ENCODE results near the gene C1orf35.

The C1orf35 gene

GRCh38 chr1:228139406-228139930 lies 36.3 kb upstream of the C1orf35 start:
- Histone ChIP-seq H3K27ac (peak overlapping the region; percentile 78 to 93 (median 86); a peak in 21 of 22 replicates), H4K20me1 (peaks cover 34 to 43% (median 42%) of the 10 kb centered on the region in 11 experiments), H3K36me3 (peaks cover 0 to 14% (median 0%) of the 10 kb centered on the region in 11 experiments; a peak in 7 of 22 replicates), H3K4me3 (peak overlapping the region; percentile 83 to 100 (median 94)), H3K4me1 (peaks cover 55 to 68% (median 62%) of the 10 kb centered on the region in 10 experiments), H3K4me2 (peak overlapping the region; percentile 58 to 100 (median 82)), H3K9me3 (replicated peaks in 1 of 11) (no peaks in the 10 kb centered on the region), H3K27me3 (no peaks in the 10 kb centered on the region), H3K9ac (peak overlapping the region; percentile 83 to 94 (median 90); a peak in 20 of 22 replicates)
- no peak for TF ChIP-seq Cebpa-rat (IDR thresholded peaks at IDR 0.05)

GRCh38 chr1:228136901-228137300 lies 33.8 kb upstream of the C1orf35 start:
- Histone ChIP-seq H3K9me3 (replicated peaks in 1 of 11) (no peaks in the 10 kb centered on the region), H3K27me3 (no peaks in the 10 kb centered on the region)

DNA sequence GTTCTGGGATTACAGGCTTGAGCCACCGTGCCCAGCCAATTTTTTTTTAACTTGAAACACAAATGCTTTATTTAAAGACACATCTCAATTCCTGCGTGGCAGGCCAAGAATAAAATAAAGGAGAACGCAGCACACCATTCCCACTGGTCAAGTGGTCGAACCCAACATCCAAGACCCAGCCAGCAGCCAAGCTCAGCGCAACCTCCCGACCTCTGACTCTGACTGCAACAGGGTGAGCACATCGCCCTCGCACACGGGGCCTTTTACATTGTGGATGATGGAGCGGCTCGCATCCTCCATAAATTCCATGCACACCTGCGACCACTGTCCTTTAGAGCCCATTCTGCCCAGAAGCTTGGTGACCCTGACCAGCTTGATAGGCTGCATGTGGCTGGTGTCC lies 31.5 kb upstream of the C1orf35 start:
- Histone ChIP-seq H3K4me1 (peaks cover 23 to 35% (median 30%) of the 10 kb centered on the region in 10 experiments), H3K9me3 (replicated peaks in 1 of 11) (no peaks in the 10 kb centered on the region), H3K27me3 (no peaks in the 10 kb centered on the region), H3K4me2 (no peak overlapping the region), H3K27ac (no peak overlapping the region), H3K9ac (no peak overlapping the region), H4K20me1 (no peaks in the 10 kb centered on the region), H3K36me3 (no peaks in the 10 kb centered on the region), H3K4me3 (no peak overlapping the region)
- TF ChIP-seq Cebpa-rat (IDR thresholded peaks at IDR 0.05), result no peak

More at GRCh38 chr1:228136901-228137300, 33.8 kb upstream of the C1orf35 start:
- Histone ChIP-seq H3K4me1 (peaks cover 29 to 43% (median 36%) of the 10 kb centered on the region in 10 experiments), H3K36me3 (peaks cover 0 to 2% (median 0%) of the 10 kb centered on the region in 11 experiments; a peak in 2 of 22 replicates), H3K27ac (no peak overlapping the region), H4K20me1 (peaks cover 9 to 18% (median 16%) of the 10 kb centered on the region in 11 experiments), H3K9ac (no peak overlapping the region), H3K4me2 (peak overlapping the region in 7 of 11 experiments; percentile 10 to 99 (median 64); a peak in 10 of 22 replicates), H3K4me3 (no peak overlapping the region)
- TF ChIP-seq Cebpa-rat (IDR thresholded peaks at IDR 0.05), result no peak

DNA sequence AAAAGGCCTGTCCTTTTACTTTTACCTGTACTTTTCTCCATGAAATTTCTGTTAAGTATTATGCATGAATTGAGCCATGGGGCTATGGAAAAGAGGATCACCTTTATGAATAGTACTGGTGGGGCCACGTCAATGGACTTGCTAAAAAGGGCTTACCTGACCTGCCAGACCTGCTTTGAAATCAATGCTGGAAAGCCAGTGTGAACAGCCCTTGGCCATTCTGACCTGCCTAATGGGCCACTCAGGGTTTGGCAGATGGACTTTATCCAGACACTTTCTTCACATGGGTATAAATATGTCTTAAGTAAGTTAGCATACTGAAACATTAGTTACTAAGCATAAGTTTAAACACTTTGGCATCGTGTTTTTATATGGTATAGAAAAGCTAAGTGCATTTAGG lies 28.6 kb upstream of the C1orf35 start:
- Histone ChIP-seq H3K4me1 (peaks cover 1 to 12% (median 4%) of the 10 kb centered on the region in 10 experiments; a peak in 17 of 20 replicates), H3K9ac (no peak overlapping the region), H3K4me2 (no peak overlapping the region), H4K20me1 (no peaks in the 10 kb centered on the region), H3K36me3 (no peaks in the 10 kb centered on the region), H3K27ac (no peak overlapping the region), H3K9me3 (replicated peaks in 1 of 11) (no peaks in the 10 kb centered on the region), H3K27me3 (no peaks in the 10 kb centered on the region), H3K4me3 (no peak overlapping the region)
- TF ChIP-seq Cebpa-rat (IDR thresholded peaks at IDR 0.05), result no peak

- no peaks in the 10 kb centered on the region for H3K36me3 ChIP-seq
- no peak overlapping the region for H3K4me2 ChIP-seq
- no peak for TF ChIP-seq Cebpa-rat (IDR thresholded peaks at IDR 0.05)
- H3K27me3 ChIP-seq, result no peaks in the 10 kb centered on the region
- H3K4me3 ChIP-seq, result no peak overlapping the region
- H3K4me1 ChIP-seq, result no peaks in the 10 kb centered on the region
- no peaks in the 10 kb centered on the region for H4K20me1 ChIP-seq
- H3K9me3 ChIP-seq (replicated peaks in 1 of 11), result peaks cover 0 to 2% (median 0%) of the 10 kb centered on the region in 11 experiments; a peak in 1 of 22 replicates
- no peak overlapping the region for H3K9ac ChIP-seq
- no peak overlapping the region for H3K27ac ChIP-seq
Measured at GRCh38 chr1:228125185-228125584, 22.1 kb upstream of the C1orf35 start.

DNA sequence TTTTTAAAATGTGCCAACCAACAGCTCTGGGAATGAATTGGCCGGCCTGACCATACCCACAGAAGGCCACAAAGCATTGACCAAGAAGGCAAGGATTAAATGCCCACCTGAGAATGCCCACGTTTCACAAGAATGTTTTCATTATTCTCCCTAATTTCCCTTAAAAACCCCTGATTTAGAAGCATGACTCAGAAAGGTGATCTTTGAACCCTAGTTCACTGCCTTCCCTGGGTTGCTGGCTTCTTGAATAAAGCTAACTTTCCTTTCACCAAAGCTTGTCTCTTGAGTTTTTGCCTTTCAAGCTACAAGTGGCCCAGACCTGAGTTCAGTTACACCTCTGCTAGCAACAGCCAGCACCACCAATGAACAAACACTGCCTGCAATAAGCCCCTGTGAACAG lies 20.4 kb upstream of the C1orf35 start:
- no peak overlapping the region for H3K9ac ChIP-seq
- no peaks in the 10 kb centered on the region for H3K27me3 ChIP-seq
- no peak overlapping the region for H3K4me3 ChIP-seq
- peaks cover 5 to 19% (median 13%) of the 10 kb centered on the region in 11 experiments; a peak in 21 of 22 replicates for H3K9me3 ChIP-seq (replicated peaks in 1 of 11)
- peaks cover 0 to 5% (median 0%) of the 10 kb centered on the region in 11 experiments; a peak in 1 of 22 replicates for H3K36me3 ChIP-seq
- no peak for TF ChIP-seq Cebpa-rat (IDR thresholded peaks at IDR 0.05)
- H3K4me1 ChIP-seq, result no peaks in the 10 kb centered on the region
- H3K27ac ChIP-seq, result no peak overlapping the region
- H3K4me2 ChIP-seq, result no peak overlapping the region
- H4K20me1 ChIP-seq, result no peaks in the 10 kb centered on the region

DNA sequence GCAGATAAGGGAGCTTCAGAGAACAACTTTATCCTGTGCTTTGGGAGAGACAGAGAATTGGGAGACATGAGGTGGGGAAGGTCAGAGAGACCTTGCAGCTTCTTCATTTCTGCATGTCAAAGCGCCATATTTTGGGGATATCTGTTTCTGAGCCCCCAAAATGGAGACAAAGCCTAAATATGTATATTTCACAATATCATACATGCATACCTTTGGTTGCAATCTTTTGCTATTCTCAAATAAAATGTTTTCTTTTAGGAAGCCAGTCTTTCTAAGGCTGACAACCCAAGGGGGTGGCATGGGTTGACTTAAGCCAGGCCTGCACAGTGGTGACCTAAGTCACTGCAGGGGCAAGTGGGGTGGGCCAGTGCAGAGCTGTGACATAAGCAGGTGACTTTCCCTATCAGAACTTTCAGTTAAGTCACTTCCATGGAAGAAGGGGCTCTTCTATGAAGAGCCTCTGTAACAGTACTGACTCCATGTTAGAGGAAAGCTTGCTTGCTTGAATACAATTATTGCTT lies 19.9 kb upstream of the C1orf35 start:
- no peak overlapping the region for H3K4me2 ChIP-seq
- H3K36me3 ChIP-seq, result peaks cover 0 to 5% (median 0%) of the 10 kb centered on the region in 11 experiments; a peak in 1 of 22 replicates
- H3K4me1 ChIP-seq, result no peaks in the 10 kb centered on the region
- H3K4me3 ChIP-seq, result no peak overlapping the region
- peak in 2 of 11 experiments; percentile 15 to 52; a peak in 1 of 22 replicates for TF ChIP-seq Cebpa-rat (IDR thresholded peaks at IDR 0.05)
- H3K9me3 ChIP-seq (replicated peaks in 1 of 11), result peaks cover 11 to 24% (median 18%) of the 10 kb centered on the region in 11 experiments
- H3K9ac ChIP-seq, result no peak overlapping the region
- H3K27me3 ChIP-seq, result no peaks in the 10 kb centered on the region
- no peak overlapping the region for H3K27ac ChIP-seq
- no peaks in the 10 kb centered on the region for H4K20me1 ChIP-seq

DNA sequence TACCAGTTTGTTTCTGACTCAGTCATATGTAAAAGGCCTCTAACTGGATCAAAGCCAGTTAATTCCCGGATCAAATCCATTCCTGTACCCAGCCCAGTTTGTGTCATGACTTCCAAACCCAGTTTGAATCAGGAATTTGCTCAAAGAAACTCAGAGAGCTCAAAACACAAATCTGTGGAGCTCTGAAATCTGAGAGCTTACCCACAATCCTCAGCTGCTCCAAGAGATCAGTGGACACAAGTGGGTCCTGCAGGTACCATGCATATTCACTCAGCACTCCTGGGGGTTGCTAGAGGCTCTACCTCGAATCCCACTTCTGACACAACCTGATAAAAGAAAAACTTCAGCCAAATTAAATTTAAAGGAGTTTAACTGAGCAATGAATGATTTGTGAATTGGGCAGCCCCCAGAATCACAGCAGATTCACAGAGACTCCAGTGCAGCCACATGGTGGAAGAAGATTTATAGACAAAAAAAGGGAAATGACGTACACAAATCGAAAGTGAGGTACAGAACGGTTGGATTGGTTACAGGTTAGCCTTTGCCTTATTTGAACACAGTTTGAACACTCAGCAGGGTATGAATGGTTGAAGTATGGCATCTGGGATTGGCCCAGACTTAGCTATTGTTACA lies 17.8 kb upstream of the C1orf35 start:
- peaks cover 0 to 5% (median 0%) of the 10 kb centered on the region in 11 experiments; a peak in 2 of 22 replicates for H3K36me3 ChIP-seq
- H4K20me1 ChIP-seq, result no peaks in the 10 kb centered on the region
- no peaks in the 10 kb centered on the region for H3K4me1 ChIP-seq
- peaks cover 29 to 44% (median 38%) of the 10 kb centered on the region in 11 experiments for H3K9me3 ChIP-seq (replicated peaks in 1 of 11)
- H3K4me2 ChIP-seq, result no peak overlapping the region
- no peak overlapping the region for H3K9ac ChIP-seq
- H3K27me3 ChIP-seq, result no peaks in the 10 kb centered on the region
- H3K27ac ChIP-seq, result no peak overlapping the region
- TF ChIP-seq Cebpa-rat (IDR thresholded peaks at IDR 0.05), result no peak
- H3K4me3 ChIP-seq, result no peak overlapping the region

- no peak overlapping the region for H3K27ac ChIP-seq
- H3K27me3 ChIP-seq, result no peaks in the 10 kb centered on the region
- peaks cover 29 to 47% (median 40%) of the 10 kb centered on the region in 11 experiments for H3K9me3 ChIP-seq (replicated peaks in 1 of 11)
- H3K36me3 ChIP-seq, result peaks cover 0 to 5% (median 0%) of the 10 kb centered on the region in 11 experiments; a peak in 2 of 22 replicates
- no peak overlapping the region for H3K9ac ChIP-seq
- H4K20me1 ChIP-seq, result no peaks in the 10 kb centered on the region
- H3K4me2 ChIP-seq, result no peak overlapping the region
- H3K4me3 ChIP-seq, result no peak overlapping the region
- no peaks in the 10 kb centered on the region for H3K4me1 ChIP-seq
- TF ChIP-seq Cebpa-rat (IDR thresholded peaks at IDR 0.05), result no peak
Measured at GRCh38 chr1:228120351-228120750, 17.2 kb upstream of the C1orf35 start.

All from BLaER1 treated with 17β-estradiol and CSF1 and Interleukin-3, amounts not matched to agents 10 nM and 100 nM (cell line).